Immature natural killer cell (primary cell): ENCODE measurements around the gene ZNF415. TPM values are rescaled to one million over a fixed set of nuclear protein-coding genes. Genes with fewer than 3 reads are reported as not detected.
"Not testable (repeated sequence)": the region's sequence is repeated elsewhere in the genome, so short reads cannot be mapped to it uniquely, and the experiment has no call there.

Source experiments
- DNase-seq, 3 donors: peaks; one replicate each; pipeline ENCODE4 v3.0.0; 2022; ENCODE audit warnings: mixed read lengths in 1 of 3
- H3K27ac Mint-ChIP-seq, 6 donors: one replicate each; pipeline ENCODE4 v1.8.0; 2020; ENCODE audit warnings: mixed read lengths in 6 of 6, mild to moderate bottlenecking in 5 of 6, inconsistent platforms in 4 of 6, moderate library complexity in 3 of 6
- H3K27me3 Mint-ChIP-seq, 3 donors: one replicate each; pipeline ENCODE4 v1.8.0; 2020 to 2021; ENCODE audit warnings: low read depth in 3 of 3, mild to moderate bottlenecking in 3 of 3, mixed read lengths in 3 of 3, moderate library complexity in 3 of 3, inconsistent platforms in 1 of 3
- H3K36me3 Mint-ChIP-seq, 3 donors: one replicate each; pipeline ENCODE4 v1.8.0; 2020; ENCODE audit warnings: mixed read lengths in 3 of 3, inconsistent platforms in 2 of 3, mild to moderate bottlenecking in 2 of 3
- H3K4me1 Mint-ChIP-seq, 2 donors: one replicate each; pipeline ENCODE4 v1.8.0; 2020; ENCODE audit warnings: inconsistent platforms in 2 of 2, mild to moderate bottlenecking in 2 of 2, mixed read lengths in 2 of 2, moderate library complexity in 1 of 2
- H3K4me3 Mint-ChIP-seq, 5 donors: one replicate each; pipeline ENCODE4 v1.8.0; 2020; ENCODE audit warnings: mild to moderate bottlenecking in 5 of 5, mixed read lengths in 5 of 5, inconsistent platforms in 3 of 5, moderate library complexity in 3 of 5
- H3K9me3 Mint-ChIP-seq, 6 donors: one replicate each; pipeline ENCODE4 v1.8.0; 2020; ENCODE audit warnings: mild to moderate bottlenecking in 6 of 6, mixed read lengths in 6 of 6, inconsistent platforms in 4 of 6, moderate library complexity in 3 of 6
- polyA plus RNA-seq, 3 donors: library from polyadenylated mRNA; unstranded; fragments of 300-500 nt; fragmentation: Illumina TruSeq; gene quantifications; one replicate each; pipeline ENCODE4 v1.2.3, GENCODE V29; 2021

ZNF415 gene
- polyA plus RNA-seq, 3 donors from 2014 or later = 3.1 to 7.3 (median 6.0) TPM

- Mint-ChIP-seq H3K4me1 (peaks cover 20 to 29% of the 10 kb centered on the region in 2 donors), H3K9me3 (peaks cover 12 to 50% (median 33%) of the 10 kb centered on the region in 6 donors), H3K27ac (peak overlapping the region in 3 of 6 donors; percentile 37 to 47 (median 44)), H3K4me3 (peak overlapping the region; percentile 74 to 90 (median 76)), H3K27me3 (peaks cover 8 to 21% (median 10%) of the 10 kb centered on the region in 3 donors), H3K36me3 (peaks cover 3 to 18% (median 13%) of the 10 kb centered on the region in 3 donors)
- no peak for DNase-seq
Observed at GRCh38 chr19:53131727-53132126, 983 bp downstream of the ZNF415 start.

- H3K9me3 Mint-ChIP-seq = peaks cover 7 to 44% (median 27%) of the 10 kb centered on the region in 6 donors
- H3K27ac Mint-ChIP-seq = peak overlapping the region in 1 of 6 donors; percentile 37
- H3K27me3 Mint-ChIP-seq = peaks cover 8 to 21% (median 10%) of the 10 kb centered on the region in 3 donors
- peak overlapping the region in 4 of 5 donors; percentile 75 to 90 (median 76) for H3K4me3 Mint-ChIP-seq
- H3K4me1 Mint-ChIP-seq = peaks cover 20 to 29% of the 10 kb centered on the region in 2 donors
- peaks cover 3 to 15% (median 9%) of the 10 kb centered on the region in 3 donors for H3K36me3 Mint-ChIP-seq
- DNase-seq = no peak
Observed at GRCh38 chr19:53131085-53131590, 1.6 kb downstream of the ZNF415 start.

- DNase-seq = no peak
- Mint-ChIP-seq H3K4me1 (peaks cover 20 to 29% of the 10 kb centered on the region in 2 donors), H3K4me3 (peak overlapping the region in 1 of 5 donors; percentile 15), H3K27ac (no peak overlapping the region), H3K27me3 (peaks cover 8 to 21% (median 10%) of the 10 kb centered on the region in 3 donors), H3K9me3 (peaks cover 4 to 37% (median 21%) of the 10 kb centered on the region in 6 donors), H3K36me3 (peaks cover 3 to 15% (median 9%) of the 10 kb centered on the region in 3 donors)
Observed at GRCh38 chr19:53130506-53130905, 2.2 kb downstream of the ZNF415 start.

- peaks cover 0 to 16% (median 8%) of the 10 kb centered on the region in 6 donors for H3K9me3 Mint-ChIP-seq
- not testable (repeated sequence) for H3K4me3 Mint-ChIP-seq, DNase-seq, H3K27ac Mint-ChIP-seq
- H3K4me1 Mint-ChIP-seq = peaks cover 8 to 15% of the 10 kb centered on the region in 2 donors
- H3K27me3 Mint-ChIP-seq = peaks cover 1 to 15% (median 7%) of the 10 kb centered on the region in 3 donors
- peaks cover 9 to 23% (median 11%) of the 10 kb centered on the region in 3 donors for H3K36me3 Mint-ChIP-seq
Observed at GRCh38 chr19:53126733-53127526, 5.8 kb downstream of the ZNF415 start.

- H3K4me3 Mint-ChIP-seq = no peak overlapping the region
Observed at GRCh38 chr19:53123400-53123799, 9.3 kb downstream of the ZNF415 start.

GRCh38 chr19:53112286-53112685, 20.4 kb downstream of the ZNF415 start:
- Mint-ChIP-seq H3K27ac (no peak overlapping the region), H3K4me3 (no peak overlapping the region), H3K36me3 (peaks cover 39 to 77% (median 63%) of the 10 kb centered on the region in 3 donors), H3K27me3 (peaks cover 0 to 6% (median 1%) of the 10 kb centered on the region in 3 donors), H3K9me3 (peaks cover 18 to 52% (median 42%) of the 10 kb centered on the region in 6 donors), H3K4me1 (no peaks in the 10 kb centered on the region)
- DNase-seq = no peak

More at GRCh38 chr19:53123400-53123799, 9.3 kb downstream of the ZNF415 start:
- no peak for DNase-seq
- Mint-ChIP-seq H3K4me1 (no peaks in the 10 kb centered on the region), H3K36me3 (peaks cover 9 to 35% (median 23%) of the 10 kb centered on the region in 3 donors), H3K9me3 (peaks cover 0 to 16% (median 7%) of the 10 kb centered on the region in 6 donors), H3K27me3 (peaks cover 0 to 2% (median 0%) of the 10 kb centered on the region in 3 donors), H3K27ac (no peak overlapping the region)

GRCh38 chr19:53109527-53109926, 23.2 kb downstream of the ZNF415 start:
- Mint-ChIP-seq H3K36me3 (peaks cover 21 to 50% (median 40%) of the 10 kb centered on the region in 3 donors), H3K4me3 (no peak overlapping the region), H3K9me3 (peaks cover 11 to 29% (median 24%) of the 10 kb centered on the region in 6 donors), H3K27ac (no peak overlapping the region), H3K4me1 (peaks cover 0 to 1% of the 10 kb centered on the region in 2 donors), H3K27me3 (peaks cover 0 to 6% (median 0%) of the 10 kb centered on the region in 3 donors)
- DNase-seq = no peak

GRCh38 chr19:53103234-53104203, 29.2 kb downstream of the ZNF415 start, which contains the start of gene ZNF160:
Gene ZNF160 (minus strand): TSS chr19:53103422. CDS start chr19:53086276, 17,146 bp downstream.
- H3K4me1 Mint-ChIP-seq = peaks cover 36 to 41% of the 10 kb centered on the region in 2 donors
- H3K27me3 Mint-ChIP-seq = peaks cover 3 to 12% (median 9%) of the 10 kb centered on the region in 3 donors
- peak; percentile 96 to 98 (median 97) for DNase-seq
- H3K4me3 Mint-ChIP-seq = peak within 1 kb of the TSS; percentile 88 to 95 (median 91)
- H3K36me3 Mint-ChIP-seq = peaks cover 0 to 18% (median 6%) of the 10 kb centered on the region in 3 donors
- peaks cover 0 to 7% (median 4%) of the 10 kb centered on the region in 6 donors for H3K9me3 Mint-ChIP-seq
- H3K27ac Mint-ChIP-seq = peak within 1 kb of the TSS; percentile 85 to 97 (median 94)

- H3K36me3 Mint-ChIP-seq = peaks cover 3 to 19% (median 6%) of the 10 kb centered on the region in 3 donors
- peaks cover 3 to 14% (median 9%) of the 10 kb centered on the region in 3 donors for H3K27me3 Mint-ChIP-seq
- H3K4me1 Mint-ChIP-seq = peaks cover 43 to 46% of the 10 kb centered on the region in 2 donors
- H3K9me3 Mint-ChIP-seq = peaks cover 0 to under 1% (median 0%) of the 10 kb centered on the region in 6 donors
- DNase-seq = peak; percentile 24 to 37 (median 33)
- peak overlapping the region; percentile 88 to 95 (median 91) for H3K4me3 Mint-ChIP-seq
- H3K27ac Mint-ChIP-seq = peak overlapping the region; percentile 85 to 97 (median 94)
Observed at GRCh38 chr19:53102756-53103233, 29.9 kb downstream of the ZNF415 start.

- no peak for DNase-seq
- peaks cover 46 to 48% of the 10 kb centered on the region in 2 donors for H3K4me1 Mint-ChIP-seq
- peak overlapping the region; percentile 85 to 97 (median 94) for H3K27ac Mint-ChIP-seq
- H3K27me3 Mint-ChIP-seq = peaks cover 3 to 14% (median 7%) of the 10 kb centered on the region in 3 donors
- H3K9me3 Mint-ChIP-seq = no peaks in the 10 kb centered on the region
- H3K4me3 Mint-ChIP-seq = peak overlapping the region; percentile 88 to 95 (median 91)
- H3K36me3 Mint-ChIP-seq = peaks cover 8 to 23% (median 11%) of the 10 kb centered on the region in 3 donors
Observed at GRCh38 chr19:53102206-53102755, 30.4 kb downstream of the ZNF415 start.

GRCh38 chr19:53101518-53101917, 31.2 kb downstream of the ZNF415 start:
- Mint-ChIP-seq H3K4me1 (peaks cover 46 to 52% of the 10 kb centered on the region in 2 donors), H3K27me3 (peaks cover 3 to 14% (median 5%) of the 10 kb centered on the region in 3 donors), H3K27ac (peak overlapping the region; percentile 85 to 97 (median 94)), H3K9me3 (no peaks in the 10 kb centered on the region), H3K4me3 (peak overlapping the region; percentile 88 to 95 (median 91)), H3K36me3 (peaks cover 9 to 25% (median 12%) of the 10 kb centered on the region in 3 donors)
- DNase-seq = peak in 1 of 3 donors; percentile 4

GRCh38 chr19:53098570-53098969, 34.1 kb downstream of the ZNF415 start:
- H3K4me3 Mint-ChIP-seq, H3K9me3 Mint-ChIP-seq, H3K27ac Mint-ChIP-seq, DNase-seq: not testable (repeated sequence)
- H3K4me1 Mint-ChIP-seq = peaks cover 43 to 71% of the 10 kb centered on the region in 2 donors
- peaks cover 12 to 28% (median 13%) of the 10 kb centered on the region in 3 donors for H3K36me3 Mint-ChIP-seq
- H3K27me3 Mint-ChIP-seq = peaks cover 3 to 13% (median 5%) of the 10 kb centered on the region in 3 donors
